Endothelial cell of umbilical vein (primary cell): ENCODE data around the gene LHFPL2. TPM values are rescaled to one million over a fixed set of nuclear protein-coding genes. Genes with fewer than 3 reads are reported as not detected.

ENCODE experiments used
- BruUV-seq: library from RNA; stranded (reverse); fragments of 400-500 nt; replicated peaks from 2 replicates; lab custom pipeline; 2021; lab: Mats Ljungman, UMichigan
- CTCF ChIA-PET: fragments of 300-600, 350-600 bp; sonication (Branson Sonifier 250); formaldehyde crosslinking; loops from one replicate; lab custom pipeline; 2021; ENCODE audit warnings: antibody characterized with exemption, inconsistent platforms; lab: Charles Lee
- POLR2A ChIA-PET: fragments of 300-600, 350-600 bp; sonication (Branson Sonifier 250); formaldehyde crosslinking; loops from one replicate; lab custom pipeline; 2021; ENCODE audit warnings: antibody characterized with exemption, inconsistent platforms; lab: Charles Lee
- DNase-seq: peaks from one replicate; pipeline ENCODE4 v3.0.0-alpha.2; 2011; ENCODE audit warnings: low read depth, low spot score
- FAIRE-seq: peaks from 2 replicates; lab custom pipeline; 2011; peaks lifted over from hg19 to GRCh38; lab: Jason Lieb, UNC
- H2AFZ ChIP-seq: 2 replicates; pipeline ENCODE4 v1.6.0; 2012; ENCODE audit warnings: low read depth, low read length, control low read depth, inconsistent platforms
- H3K27ac ChIP-seq: 2 replicates; pipeline ENCODE4 v1.5.1; 2011; ENCODE audit warnings: low read depth, mild to moderate bottlenecking, control low read depth, low read length, moderate library complexity; ENCODE audit not compliant: insufficient read depth
- H3K27me3 ChIP-seq, 2 experiments: 2 replicates each; pipeline versions ENCODE4 v1.6.0 to v1.6.1; 2011; ENCODE audit warnings: low read length in 2 of 2, mixed read lengths in 1 of 2; ENCODE audit not compliant: control insufficient read depth in 2 of 2, insufficient read depth in 2 of 2
- H3K36me3 ChIP-seq, 2 experiments: 2 replicates in 1 of 2; 3 replicates in 1 of 2; pipeline ENCODE4 v1.5.1; 2011; ENCODE audit warnings: low read length in 2 of 2, mild to moderate bottlenecking in 1 of 2, moderate library complexity in 1 of 2; ENCODE audit not compliant: control insufficient read depth in 2 of 2, insufficient read depth in 2 of 2; ENCODE audit errors: extremely low read depth in 1 of 2
- H3K4me1 ChIP-seq: 3 replicates; pipeline ENCODE4 v1.5.1; 2011; ENCODE audit warnings: mild to moderate bottlenecking, low read length; ENCODE audit not compliant: control insufficient read depth, insufficient read depth; ENCODE audit errors: extremely low read depth
- H3K4me2 ChIP-seq: 2 replicates; pipeline ENCODE4 v1.6.1; 2011; ENCODE audit warnings: low read length, control low read depth, mixed read lengths; ENCODE audit not compliant: insufficient read depth
- H3K4me3 ChIP-seq, 3 experiments: fragments of 200-600 bp in 1 of 3; sonication (generic), shearing (Covaris generic) in 1 of 3; replicated peaks in 1 of 3; 2 replicates each; pipeline ENCODE4 v1.5.1; 2011 to 2016; ENCODE audit warnings: control low read depth in 3 of 3, low read length in 3 of 3, mild to moderate bottlenecking in 2 of 3, inconsistent platforms in 1 of 3, low read depth in 1 of 3, moderate library complexity in 1 of 3; ENCODE audit not compliant: insufficient read depth in 1 of 3
- H3K79me2 ChIP-seq: 2 replicates; pipeline ENCODE4 v1.6.0; 2012; ENCODE audit warnings: low read length, inconsistent platforms; ENCODE audit not compliant: control insufficient read depth, insufficient read depth
- H3K9ac ChIP-seq: replicated peaks from 2 replicates; pipeline ENCODE3; 2011; ENCODE audit warnings: low read length, control low read depth; ENCODE audit not compliant: insufficient read depth; ENCODE audit errors: extremely low read depth
- H3K9me1 ChIP-seq: replicated peaks from 3 replicates; pipeline ENCODE4 v1.6.0; 2011; ENCODE audit warnings: mild to moderate bottlenecking, low read length; ENCODE audit not compliant: control insufficient read depth, insufficient read depth; ENCODE audit errors: extremely low read depth
- H3K9me3 ChIP-seq: replicated peaks from 2 replicates; pipeline ENCODE4 v1.5.1; 2012; ENCODE audit warnings: low read length, inconsistent platforms; ENCODE audit not compliant: control insufficient read depth, insufficient read depth
- H4K20me1 ChIP-seq: replicated peaks from 2 replicates; pipeline ENCODE3; 2011; ENCODE audit warnings: mild to moderate bottlenecking, low read length; ENCODE audit not compliant: control insufficient read depth, insufficient read depth; ENCODE audit errors: extremely low read depth
- EZH2 ChIP-seq: IDR thresholded peaks from 2 replicates; pipeline ENCODE4 v1.6.1; 2012; ENCODE audit warnings: borderline replicate concordance, low read depth, mild to moderate bottlenecking, moderate library complexity, low read length, inconsistent platforms; ENCODE audit not compliant: severe bottlenecking
- FOS ChIP-seq: IDR thresholded peaks from 2 replicates; pipeline ENCODE4 v1.6.1; 2011; ENCODE audit warnings: mild to moderate bottlenecking, low read length, moderate library complexity, borderline replicate concordance; ENCODE audit not compliant: insufficient read depth
- GATA2 ChIP-seq: IDR thresholded peaks from 2 replicates; pipeline ENCODE4 v1.7.0; 2011; ENCODE audit warnings: low read depth, mild to moderate bottlenecking, moderate library complexity, mixed read lengths, low read length; ENCODE audit not compliant: insufficient read length, insufficient read depth
- JUN ChIP-seq: IDR thresholded peaks from 2 replicates; pipeline ENCODE4 v1.6.1; 2011; ENCODE audit warnings: borderline replicate concordance, low read depth; ENCODE audit not compliant: insufficient read length, insufficient read depth
- MYC ChIP-seq: IDR thresholded peaks from one replicate; pipeline ENCODE4 v1.6.1; 2011; ENCODE audit warnings: mild to moderate bottlenecking, low read depth, low read length
- POLR2A ChIP-seq: IDR thresholded peaks from 2 replicates; pipeline ENCODE4 v1.6.1; 2012; ENCODE audit warnings: low read depth, mild to moderate bottlenecking, control low read depth, low read length
- POLR2AphosphoS5 ChIP-seq: IDR thresholded peaks from 2 replicates; pipeline ENCODE4 v1.6.1; 2012; ENCODE audit warnings: low read depth, mild to moderate bottlenecking, control low read depth, low read length, moderate library complexity; ENCODE audit not compliant: insufficient read depth
- dilution Hi-C: fragments of 300-500 bp; cut with MboI; formaldehyde crosslinking; loops from one replicate; pipeline ENCODE4 v1.15.0; 2019; ENCODE audit warnings: low sequenced_read_pairs; ENCODE audit not compliant: extremely low pct_ligation_motif_present
- intact Hi-C: fragments of 100-400 bp; cut with micrococcal nuclease; formaldehyde crosslinking; loops from one replicate; pipeline ENCODE4 v1.10.0; 2022
- polyA plus RNA-seq, 4 experiments: library from polyadenylated mRNA; depleted of rRNA in 3 of 4; stranded (reverse) in 3 of 4; unstranded in 1 of 4; fragments of >200 nt; gene quantifications; 2 replicates each; pipeline versions ENCODE4 v1.2.1 to v1.2.3, GENCODE V29; 2011 to 2012; ENCODE audit warnings: missing spikeins in 1 of 4
- total RNA-seq: library from RNA; stranded (reverse); gene quantifications from 2 replicates; pipeline ENCODE4 v1.2.3, GENCODE V29; 2021
- TF ChIP-seq, protein P1 (sequence below): IDR thresholded peaks from 2 replicates; pipeline ENCODE4 v1.6.1; 2011; ENCODE audit not compliant: insufficient read depth, insufficient read length
- TF ChIP-seq, protein P2 (sequence below), 2 donors: IDR thresholded peaks; 1 replicate in 1 of 2; 2 replicates in 1 of 2; pipeline ENCODE4 v1.5.1; 2011; ENCODE audit warnings: low read length in 2 of 2, mild to moderate bottlenecking in 2 of 2, moderate library complexity in 2 of 2, control low read depth in 1 of 2, inconsistent platforms in 1 of 2, low read depth in 1 of 2; ENCODE audit not compliant: insufficient read depth in 1 of 2; ENCODE audit errors: extremely low read depth in 1 of 2

The LHFPL2 gene
- total and polyA plus RNA-seq, 2 donors (not counting 3 experiments of a cell fraction or from before 2014, with no cell fraction given): 9.6 to 36.3 TPM

DNA sequence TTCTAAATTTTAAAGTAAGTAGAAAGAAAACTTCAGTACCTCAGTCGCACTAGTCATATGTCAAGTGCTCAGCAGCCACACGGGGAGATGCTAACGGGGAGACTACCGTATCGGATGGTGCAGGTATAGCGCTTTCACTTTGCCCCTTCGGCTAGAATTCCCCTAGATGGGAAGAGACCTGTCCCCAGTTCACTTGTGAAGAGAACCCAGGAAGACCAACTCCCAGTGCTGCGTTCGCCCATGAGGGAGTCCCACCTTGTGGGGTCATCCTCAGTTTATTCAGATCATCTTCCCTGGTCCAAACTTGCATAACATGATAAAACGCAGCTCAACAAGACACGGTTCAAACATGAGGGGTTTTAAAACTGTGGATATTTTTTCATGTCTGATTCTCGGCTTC, 87.3 kb downstream of the LHFPL2 start:
- Histone ChIP-seq H3K4me1 (peaks cover 3% of the 10 kb centered on the region), H3K9me3 (no peaks in the 10 kb centered on the region), H2AFZ (no peak overlapping the region), H3K9ac (no peak overlapping the region), H3K9me1 (no peaks in the 10 kb centered on the region), H3K4me3 (no peak overlapping the region), H3K4me2 (no peak overlapping the region), H3K27ac (no peak overlapping the region), H3K27me3 (no peaks in the 10 kb centered on the region), H3K79me2 (peaks cover 8% of the 10 kb centered on the region), H4K20me1 (no peaks in the 10 kb centered on the region), H3K36me3 (peaks cover 0 to 5% of the 10 kb centered on the region in 2 experiments)
- DNase-seq (no peak), FAIRE-seq (no peak)
- no peak for TF ChIP-seq GATA2
- no peak for TF ChIP-seq MYC
- TF ChIP-seq, protein P1, sequence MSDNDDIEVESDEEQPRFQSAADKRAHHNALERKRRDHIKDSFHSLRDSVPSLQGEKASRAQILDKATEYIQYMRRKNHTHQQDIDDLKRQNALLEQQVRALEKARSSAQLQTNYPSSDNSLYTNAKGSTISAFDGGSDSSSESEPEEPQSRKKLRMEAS: no peak
- no peak for TF ChIP-seq EZH2
- TF ChIP-seq, protein P2, sequence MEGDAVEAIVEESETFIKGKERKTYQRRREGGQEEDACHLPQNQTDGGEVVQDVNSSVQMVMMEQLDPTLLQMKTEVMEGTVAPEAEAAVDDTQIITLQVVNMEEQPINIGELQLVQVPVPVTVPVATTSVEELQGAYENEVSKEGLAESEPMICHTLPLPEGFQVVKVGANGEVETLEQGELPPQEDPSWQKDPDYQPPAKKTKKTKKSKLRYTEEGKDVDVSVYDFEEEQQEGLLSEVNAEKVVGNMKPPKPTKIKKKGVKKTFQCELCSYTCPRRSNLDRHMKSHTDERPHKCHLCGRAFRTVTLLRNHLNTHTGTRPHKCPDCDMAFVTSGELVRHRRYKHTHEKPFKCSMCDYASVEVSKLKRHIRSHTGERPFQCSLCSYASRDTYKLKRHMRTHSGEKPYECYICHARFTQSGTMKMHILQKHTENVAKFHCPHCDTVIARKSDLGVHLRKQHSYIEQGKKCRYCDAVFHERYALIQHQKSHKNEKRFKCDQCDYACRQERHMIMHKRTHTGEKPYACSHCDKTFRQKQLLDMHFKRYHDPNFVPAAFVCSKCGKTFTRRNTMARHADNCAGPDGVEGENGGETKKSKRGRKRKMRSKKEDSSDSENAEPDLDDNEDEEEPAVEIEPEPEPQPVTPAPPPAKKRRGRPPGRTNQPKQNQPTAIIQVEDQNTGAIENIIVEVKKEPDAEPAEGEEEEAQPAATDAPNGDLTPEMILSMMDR (IDR thresholded peaks at IDR 0.05; ENCODE audit: extremely low read depth in 1 of 2, insufficient read depth in 1 of 2, low read depth in 1 of 2, low read length in 2 of 2): no peak
- TF ChIP-seq JUN: no peak
- no peak for TF ChIP-seq POLR2AphosphoS5
- no peak for TF ChIP-seq FOS
- no peak for TF ChIP-seq POLR2A
- ChIA-PET CTCF (no interaction called here), POLR2A (no interaction called here)
- dilution Hi-C loops (no loop called here), intact Hi-C loops (no loop called here)
- no TSS peak for BruUV-seq
